Progenitor cell of endocrine pancreas (in vitro differentiated cells): ENCODE data around the gene GMDS. TPM values are rescaled to one million over a fixed set of nuclear protein-coding genes. Genes with fewer than 3 reads are reported as not detected.

ENCODE experiments used
- DNase-seq: peaks from one replicate; pipeline ENCODE4 v3.0.0; 2021; ENCODE audit warnings: low spot score; ENCODE audit not compliant: unreplicated experiment
- H3K27ac Mint-ChIP-seq: 2 replicates; pipeline ENCODE4 v1.8.0; 2021; ENCODE audit warnings: mild to moderate bottlenecking, moderate library complexity, mixed read lengths
- H3K27me3 Mint-ChIP-seq: 2 replicates; pipeline ENCODE4 v1.8.0; 2021; ENCODE audit warnings: mixed read lengths
- H3K36me3 Mint-ChIP-seq: 2 replicates; pipeline ENCODE4 v1.8.0; 2022; ENCODE audit warnings: mixed read lengths; ENCODE audit not compliant: insufficient read depth
- H3K4me1 Mint-ChIP-seq: 2 replicates; pipeline ENCODE4 v1.8.0; 2021; ENCODE audit warnings: low read depth, mixed read lengths
- H3K4me3 Mint-ChIP-seq: 2 replicates; pipeline ENCODE4 v1.8.0; 2021; ENCODE audit warnings: low read depth, mild to moderate bottlenecking, moderate library complexity, mixed read lengths
- H3K9me3 Mint-ChIP-seq: 2 replicates; pipeline ENCODE4 v1.8.0; 2021; ENCODE audit warnings: low read depth, mixed read lengths
- CTCF ChIP-seq: fragments of 200-600 bp; sonication (generic); IDR thresholded peaks from one replicate; pipeline ENCODE4 v1.5.0; 2021; ENCODE audit warnings: antibody characterized with exemption, mild to moderate bottlenecking; ENCODE audit not compliant: unreplicated experiment
- total RNA-seq: library from RNA; stranded (reverse); gene quantifications from 2 replicates; pipeline ENCODE4 v1.2.1, GENCODE V29; 2021

Gene GMDS
- total RNA-seq, 1 donor from 2014 or later = 17.2 TPM

GRCh38 chr6:1665214-1665613 is 580.2 kb downstream of the GMDS start:
- H3K9me3 Mint-ChIP-seq = no peaks in the 10 kb centered on the region
- no peaks in the 10 kb centered on the region for H3K36me3 Mint-ChIP-seq
- peaks cover 5% of the 10 kb centered on the region for H3K27me3 Mint-ChIP-seq
- H3K27ac Mint-ChIP-seq = no peak overlapping the region
- H3K4me1 Mint-ChIP-seq = no peaks in the 10 kb centered on the region
- no peak overlapping the region for H3K4me3 Mint-ChIP-seq
- no peak for TF ChIP-seq CTCF
- DNase-seq = no peak

- H3K4me3 Mint-ChIP-seq = no peak overlapping the region
These were observed 581.1 kb downstream of the GMDS start for GRCh38 chr6:1664329-1664728.

GRCh38 chr6:1663511-1663910 is 581.9 kb downstream of the GMDS start:
- no peaks in the 10 kb centered on the region for H3K4me1 Mint-ChIP-seq

More at GRCh38 chr6:1664329-1664728, 581.1 kb downstream of the GMDS start:
- H3K27ac Mint-ChIP-seq = no peak overlapping the region
- no peaks in the 10 kb centered on the region for H3K4me1 Mint-ChIP-seq
- H3K27me3 Mint-ChIP-seq = peaks cover 5% of the 10 kb centered on the region
- H3K36me3 Mint-ChIP-seq = no peaks in the 10 kb centered on the region
- TF ChIP-seq CTCF = no peak
- no peaks in the 10 kb centered on the region for H3K9me3 Mint-ChIP-seq
- no peak for DNase-seq

GRCh38 chr6:1662534-1662933 is 582.9 kb downstream of the GMDS start:
- Mint-ChIP-seq H3K4me3 (no peak overlapping the region), H3K4me1 (peaks cover 3% of the 10 kb centered on the region), H3K27me3 (peaks cover 5% of the 10 kb centered on the region), H3K36me3 (no peaks in the 10 kb centered on the region), H3K9me3 (no peaks in the 10 kb centered on the region), H3K27ac (no peak overlapping the region)
- no peak for DNase-seq
- no peak for TF ChIP-seq CTCF

More at GRCh38 chr6:1663511-1663910, 581.9 kb downstream of the GMDS start:
- no peak overlapping the region for H3K4me3 Mint-ChIP-seq
- TF ChIP-seq CTCF = no peak
- H3K27me3 Mint-ChIP-seq = peaks cover 5% of the 10 kb centered on the region
- H3K9me3 Mint-ChIP-seq = no peaks in the 10 kb centered on the region
- no peaks in the 10 kb centered on the region for H3K36me3 Mint-ChIP-seq
- H3K27ac Mint-ChIP-seq = no peak overlapping the region
- DNase-seq = no peak

- no peak for DNase-seq
- Mint-ChIP-seq H3K9me3 (no peaks in the 10 kb centered on the region), H3K4me1 (peaks cover 7% of the 10 kb centered on the region), H3K4me3 (no peak overlapping the region), H3K36me3 (no peaks in the 10 kb centered on the region), H3K27ac (no peak overlapping the region), H3K27me3 (peaks cover 5% of the 10 kb centered on the region)
- no peak for TF ChIP-seq CTCF
These were observed 585.6 kb downstream of the GMDS start for GRCh38 chr6:1659816-1660215.
